Esophagus squamous epithelium (tissue), 4 donors: ENCODE data around the gene SEMA5A.

ENCODE experiments used
- CTCF ChIP-seq, 6 experiments: fragments of 450-650 bp in 4 of 6; fragments of 200-600 bp in 2 of 6; sonication (generic) in 2 of 6; IDR thresholded peaks; one replicate each; pipeline ENCODE4 v1.5.1; 2016 to 2019; ENCODE audit warnings: antibody characterized with exemption in 6 of 6, mild to moderate bottlenecking in 4 of 6, moderate library complexity in 4 of 6
- POLR2A ChIP-seq, 4 donors: fragments of 450-650 bp; IDR thresholded peaks; one replicate each; pipeline ENCODE4 v1.6.1; 2017; ENCODE audit warnings: antibody characterized with exemption in 4 of 4, mild to moderate bottlenecking in 4 of 4, moderate library complexity in 3 of 4

- TF ChIP-seq CTCF (IDR thresholded peaks at IDR 0.05) (no peak), POLR2A (IDR thresholded peaks at IDR 0.05) (no peak)
Observed at GRCh38 chr5:9166202-9167112, 379.4 kb downstream of the SEMA5A start.
